ENCODE data around the gene ZSCAN21. TPM values are rescaled to one million over a fixed set of nuclear protein-coding genes. Genes with fewer than 3 reads are reported as not detected.

The ZSCAN21 gene
- total RNA-seq, 4 donors from 2014 or later, result 0.75 to 28.7 (median 10.0) TPM

DNA sequence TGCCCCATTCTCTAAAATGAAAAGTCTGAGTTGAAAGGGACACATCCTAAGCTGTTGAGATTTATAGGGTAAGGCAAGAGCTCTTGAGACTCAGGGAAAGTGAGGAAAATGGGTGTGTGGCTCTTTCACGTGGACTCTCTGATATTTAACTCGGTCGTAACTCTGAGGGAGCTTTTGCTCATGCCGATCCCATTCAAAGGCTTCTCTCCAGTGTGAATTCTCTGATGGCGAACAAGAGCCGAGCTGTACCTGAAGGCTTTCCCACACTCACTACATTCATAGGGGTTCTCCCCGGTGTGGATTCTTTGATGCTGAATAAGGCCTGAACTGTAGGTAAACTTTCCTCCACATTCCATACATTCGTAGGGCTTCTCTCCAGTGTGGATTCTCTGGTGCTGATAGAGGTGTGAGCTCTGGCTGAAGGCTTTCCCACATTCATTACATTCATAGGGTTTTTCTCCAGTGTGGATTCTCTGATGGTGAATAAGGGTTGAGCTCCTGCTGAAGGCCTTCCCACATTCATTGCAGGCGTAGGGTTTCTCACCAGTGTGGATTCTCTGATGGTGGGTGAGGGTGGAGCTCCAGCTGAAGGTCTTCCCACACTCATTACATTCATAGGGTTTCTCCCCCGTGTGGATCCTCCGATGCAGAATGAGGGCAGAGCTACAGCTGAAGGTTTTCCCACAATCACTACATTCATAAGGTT is 21.6 kb downstream of the ZSCAN21 start:
- TF ChIP-seq POLR2AphosphoS5 (IDR thresholded peaks at IDR 0.05), result no peak
- TF ChIP-seq, protein P1, sequence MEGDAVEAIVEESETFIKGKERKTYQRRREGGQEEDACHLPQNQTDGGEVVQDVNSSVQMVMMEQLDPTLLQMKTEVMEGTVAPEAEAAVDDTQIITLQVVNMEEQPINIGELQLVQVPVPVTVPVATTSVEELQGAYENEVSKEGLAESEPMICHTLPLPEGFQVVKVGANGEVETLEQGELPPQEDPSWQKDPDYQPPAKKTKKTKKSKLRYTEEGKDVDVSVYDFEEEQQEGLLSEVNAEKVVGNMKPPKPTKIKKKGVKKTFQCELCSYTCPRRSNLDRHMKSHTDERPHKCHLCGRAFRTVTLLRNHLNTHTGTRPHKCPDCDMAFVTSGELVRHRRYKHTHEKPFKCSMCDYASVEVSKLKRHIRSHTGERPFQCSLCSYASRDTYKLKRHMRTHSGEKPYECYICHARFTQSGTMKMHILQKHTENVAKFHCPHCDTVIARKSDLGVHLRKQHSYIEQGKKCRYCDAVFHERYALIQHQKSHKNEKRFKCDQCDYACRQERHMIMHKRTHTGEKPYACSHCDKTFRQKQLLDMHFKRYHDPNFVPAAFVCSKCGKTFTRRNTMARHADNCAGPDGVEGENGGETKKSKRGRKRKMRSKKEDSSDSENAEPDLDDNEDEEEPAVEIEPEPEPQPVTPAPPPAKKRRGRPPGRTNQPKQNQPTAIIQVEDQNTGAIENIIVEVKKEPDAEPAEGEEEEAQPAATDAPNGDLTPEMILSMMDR (IDR thresholded peaks at IDR 0.05), result no peak
- no peak for TF ChIP-seq EP300 (IDR thresholded peaks at IDR 0.05; ENCODE audit: low read depth)
- TF ChIP-seq POLR2A (IDR thresholded peaks at IDR 0.05), result no peak
- DNase-seq, result no peak
- Histone ChIP-seq H3K27me3 (no peaks in the 10 kb centered on the region), H3K36me3 (peaks cover 10 to 68% (median 42%) of the 10 kb centered on the region in 4 donors), H3K4me3 (no peak overlapping the region), H3K27ac (no peak overlapping the region), H3K4me1 (peaks cover 0 to 2% (median 0%) of the 10 kb centered on the region in 4 donors), H3K9me3 (peaks cover 22 to 24% of the 10 kb centered on the region in 2 donors)
- WGBS, 2 donors (ENCODE audit: low coverage in 1 of 2), result 93 to 97% methylated on average over 5 to 11 of the region's 11 CpGs
- in situ Hi-C loops (cut with MboI; ENCODE audit: low pct_ligation_motif_present in 1 of 4, low pct_unique_long_range_greater_than_20kb in 1 of 4, low sequenced_read_pairs in 3 of 4) (loop anchor here in 3 of 4 donors (10.0 to 25.0 kb wide), 2 partner anchors 76 to 159 kb away; partner anchors contain the start of gene TRIM4 (in 3 of the 3)), intact Hi-C loops (cut with DNase I; ENCODE audit: low total_unique reads) (no loop called here)

DNA sequence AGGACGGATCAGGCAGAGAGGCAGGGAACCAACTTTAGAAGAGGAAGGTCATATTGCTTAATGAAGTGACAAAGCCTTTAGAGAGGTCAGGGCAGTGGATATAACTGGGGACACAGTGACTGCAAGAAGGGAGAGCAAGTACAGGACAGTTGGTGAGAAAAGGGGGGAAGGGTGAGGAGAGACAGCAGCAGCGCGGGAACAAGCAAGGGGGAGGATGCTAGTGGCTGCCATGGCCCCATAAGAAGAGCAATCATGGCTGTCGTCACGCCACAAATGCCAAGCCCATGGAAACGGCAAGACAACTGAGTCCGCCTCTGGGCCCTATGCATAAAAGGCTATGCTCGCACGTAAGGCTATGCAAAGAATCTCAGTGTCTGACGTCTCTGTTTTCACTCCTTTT is 22.9 kb downstream of the ZSCAN21 start:
- no peaks in the 10 kb centered on the region for H3K27me3 ChIP-seq
- H3K4me1 ChIP-seq, result peaks cover 0 to 9% (median 7%) of the 10 kb centered on the region in 4 donors
- H3K36me3 ChIP-seq, result peaks cover 10 to 78% (median 48%) of the 10 kb centered on the region in 4 donors
- no peak overlapping the region for H3K4me3 ChIP-seq
- intact Hi-C loops (cut with DNase I; ENCODE audit: low total_unique reads), result no loop called here
- H3K27ac ChIP-seq, result no peak overlapping the region
- in situ Hi-C loops (cut with MboI; ENCODE audit: low pct_ligation_motif_present in 1 of 4, low pct_unique_long_range_greater_than_20kb in 1 of 4, low sequenced_read_pairs in 3 of 4), result loop anchor here in 3 of 4 donors (10.0 to 25.0 kb wide), 2 partner anchors 78 to 160 kb away; partner anchors contain the start of gene TRIM4 (in 3 of the 3)
- TF ChIP-seq EP300 (IDR thresholded peaks at IDR 0.05; ENCODE audit: low read depth), result no peak
- WGBS, 2 donors (ENCODE audit: low coverage in 1 of 2), result 94 to 98% methylated on average over 9 to 10 of the region's 10 CpGs
- no peak for DNase-seq
- H3K9me3 ChIP-seq, result peaks cover 22 to 24% of the 10 kb centered on the region in 2 donors

- WGBS, 2 donors (ENCODE audit: low coverage in 1 of 2), result 85% methylated on average over 7 of the region's 7 CpGs; no CpG with 5 or more reads in 1 of the 2 donors
- peaks cover 7 to 32% (median 30%) of the 10 kb centered on the region in 4 donors for H3K4me1 ChIP-seq
- no peak for DNase-seq
- intact Hi-C loops (cut with DNase I; ENCODE audit: low total_unique reads), result no loop called here
- H3K4me3 ChIP-seq, result no peak overlapping the region
- TF ChIP-seq, protein P1 (IDR thresholded peaks at IDR 0.05), result no peak
- TF ChIP-seq POLR2A (IDR thresholded peaks at IDR 0.05) (no peak), EP300 (IDR thresholded peaks at IDR 0.05; ENCODE audit: low read depth) (no peak), POLR2AphosphoS5 (IDR thresholded peaks at IDR 0.05) (no peak)
- H3K27me3 ChIP-seq, result no peaks in the 10 kb centered on the region
- peaks cover 22 to 24% of the 10 kb centered on the region in 2 donors for H3K9me3 ChIP-seq
- no peak overlapping the region for H3K27ac ChIP-seq
- in situ Hi-C loops (cut with MboI; ENCODE audit: low pct_ligation_motif_present in 1 of 4, low pct_unique_long_range_greater_than_20kb in 1 of 4, low sequenced_read_pairs in 3 of 4), result loop anchor here in 3 of 4 donors (10.0 to 25.0 kb wide), 2 partner anchors 80 to 163 kb away; partner anchors contain the start of gene TRIM4 (in 3 of the 3)
- H3K36me3 ChIP-seq, result peaks cover 10 to 76% (median 46%) of the 10 kb centered on the region in 4 donors
These were observed 25.3 kb downstream of the ZSCAN21 start for GRCh38 chr7:100074841-100075240.

DNA sequence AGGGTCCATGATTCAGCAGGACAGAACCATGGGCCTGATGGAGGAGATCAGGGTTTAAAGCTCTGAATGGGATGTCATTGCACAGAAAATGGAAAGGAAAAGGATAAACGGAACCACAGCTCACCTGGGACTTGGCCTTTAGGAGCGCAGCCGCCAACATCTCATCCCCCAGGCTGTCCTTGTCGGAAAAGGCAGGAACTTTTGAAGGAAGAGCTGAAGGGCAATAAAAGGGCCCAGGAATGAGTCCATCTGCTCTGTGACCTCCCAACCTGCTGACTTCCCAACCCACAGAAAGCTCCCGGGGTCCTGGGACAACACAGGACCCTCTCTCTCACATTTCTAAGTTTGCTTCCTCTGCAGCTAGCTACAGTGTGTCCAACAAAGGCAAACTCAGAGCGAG is 25.8 kb downstream of the ZSCAN21 start:
- H3K4me1 ChIP-seq, result peaks cover 13 to 37% (median 35%) of the 10 kb centered on the region in 4 donors
- TF ChIP-seq POLR2AphosphoS5 (IDR thresholded peaks at IDR 0.05) (no peak), POLR2A (IDR thresholded peaks at IDR 0.05) (no peak), EP300 (IDR thresholded peaks at IDR 0.05; ENCODE audit: low read depth) (no peak)
- TF ChIP-seq, protein P1 (IDR thresholded peaks at IDR 0.05), result no peak
- intact Hi-C loops (cut with DNase I; ENCODE audit: low total_unique reads) (no loop called here), in situ Hi-C loops (cut with MboI; ENCODE audit: low pct_ligation_motif_present in 1 of 4, low pct_unique_long_range_greater_than_20kb in 1 of 4, low sequenced_read_pairs in 3 of 4) (loop anchor here in 1 of 4 donors (10.0 kb wide), 1 partner anchor 81 kb away; no protein-coding TSS in a partner anchor)
- H3K36me3 ChIP-seq, result peaks cover 10 to 71% (median 43%) of the 10 kb centered on the region in 4 donors
- WGBS, 2 donors (ENCODE audit: low coverage in 1 of 2), result 97% methylated on average over 4 to 6 of the region's 6 CpGs
- H3K27ac ChIP-seq, result no peak overlapping the region
- no peak for DNase-seq
- peaks cover 22 to 24% of the 10 kb centered on the region in 2 donors for H3K9me3 ChIP-seq
- H3K4me3 ChIP-seq, result no peak overlapping the region
- no peaks in the 10 kb centered on the region for H3K27me3 ChIP-seq
